RWPE1 (cell line): ENCODE results near the gene DCDC2C.
A peak's percentile ranks its signal among the peaks of the same experiment; 100 is the strongest.
"Not testable (repeated sequence)": the region's sequence is repeated elsewhere in the genome, so short reads cannot be mapped to it uniquely, and the experiment has no call there.

Experiments
- CTCF ChIA-PET: fragments of 350-600 bp; sonication (Branson Sonifier 250); formaldehyde crosslinking; extraction: SDS; loops from one replicate; lab custom pipeline; 2021; lab: Yijun Ruan, JAX
- POLR2A ChIA-PET: fragments of 400-600 bp; formaldehyde crosslinking; extraction: SDS; loops from one replicate; lab custom pipeline; 2020; ENCODE audit warnings: antibody characterized with exemption; ENCODE audit not compliant: low non-redundant PET; lab: Yijun Ruan, JAX
- DNase-seq: peaks from one replicate; pipeline ENCODE4 v3.0.0; 2012; ENCODE audit warnings: low spot score
- H3K27ac ChIP-seq: fragments of 450-650 bp; 2 replicates; pipeline ENCODE4 v1.5.1; 2017
- TF ChIP-seq, protein P1 (sequence below): fragments of 450-650 bp; conservative IDR thresholded peaks from 2 replicates; pipeline ENCODE4 v1.5.1; 2017; ENCODE audit warnings: low read depth, mild to moderate bottlenecking

The DCDC2C gene

DNA sequence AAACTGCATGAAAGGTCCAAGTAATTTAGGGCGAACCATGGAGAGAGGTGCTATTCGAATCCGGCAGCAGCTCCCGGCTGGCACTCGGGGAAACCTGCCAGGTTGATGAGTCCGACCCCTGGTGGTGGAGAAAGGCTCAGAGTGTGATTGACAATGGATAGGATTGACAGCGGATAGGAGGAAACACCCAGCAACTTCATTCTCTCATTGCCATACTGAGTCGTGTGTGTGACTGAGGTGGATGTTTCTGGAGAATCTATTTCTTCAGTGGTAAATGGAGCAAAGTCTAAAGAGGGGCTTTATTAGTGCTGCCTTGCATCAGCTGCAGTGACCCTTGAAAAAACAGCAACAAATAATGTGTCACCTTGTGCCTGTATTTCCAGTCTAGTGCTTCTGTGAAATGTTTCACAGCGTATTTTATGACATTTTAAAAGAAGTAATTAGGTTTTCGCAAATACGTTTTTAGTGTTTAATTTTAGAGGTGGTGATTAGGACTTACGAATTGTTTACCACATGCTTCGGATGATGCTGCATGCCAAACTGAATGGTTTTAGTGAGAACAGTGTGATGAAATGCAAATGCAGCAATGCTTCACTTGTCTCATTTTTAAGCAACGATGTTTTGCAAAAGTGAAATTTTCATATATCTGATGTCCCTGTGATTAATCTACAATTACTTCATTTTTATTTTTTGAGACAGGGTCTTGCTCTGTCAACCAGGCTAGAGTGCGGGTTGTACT is 102.0 kb downstream of the DCDC2C start:
- POLR2A ChIA-PET: no interaction called here
- CTCF ChIA-PET: interaction anchor here (0.6 to 2.3 kb wide), 11 partner anchors 12 to 1285 kb away, joined by 3 to 9 read pairs (median 3); no protein-coding TSS in a partner anchor
- peak; percentile 48 for DNase-seq

DNA sequence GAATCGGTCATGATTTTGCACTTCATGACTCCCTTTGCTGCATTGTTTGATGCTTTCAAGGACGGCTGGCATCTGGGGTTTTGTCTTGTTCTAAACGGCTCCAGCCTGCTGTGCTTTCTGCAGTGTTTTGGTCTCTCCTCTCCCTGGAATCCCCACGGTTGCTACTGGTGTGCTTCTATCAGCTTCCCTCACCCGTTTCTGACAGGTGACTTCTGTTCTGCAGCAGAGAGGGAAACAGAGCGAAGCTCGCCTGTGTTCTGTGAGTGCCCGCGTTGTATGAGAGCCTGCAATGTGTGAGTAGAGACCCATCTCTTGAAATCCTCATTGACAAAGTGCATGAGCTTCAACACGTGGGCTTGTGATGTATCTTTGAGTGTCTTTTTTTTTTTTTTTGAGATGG is 102.8 kb downstream of the DCDC2C start:
- TF ChIP-seq, protein P1, sequence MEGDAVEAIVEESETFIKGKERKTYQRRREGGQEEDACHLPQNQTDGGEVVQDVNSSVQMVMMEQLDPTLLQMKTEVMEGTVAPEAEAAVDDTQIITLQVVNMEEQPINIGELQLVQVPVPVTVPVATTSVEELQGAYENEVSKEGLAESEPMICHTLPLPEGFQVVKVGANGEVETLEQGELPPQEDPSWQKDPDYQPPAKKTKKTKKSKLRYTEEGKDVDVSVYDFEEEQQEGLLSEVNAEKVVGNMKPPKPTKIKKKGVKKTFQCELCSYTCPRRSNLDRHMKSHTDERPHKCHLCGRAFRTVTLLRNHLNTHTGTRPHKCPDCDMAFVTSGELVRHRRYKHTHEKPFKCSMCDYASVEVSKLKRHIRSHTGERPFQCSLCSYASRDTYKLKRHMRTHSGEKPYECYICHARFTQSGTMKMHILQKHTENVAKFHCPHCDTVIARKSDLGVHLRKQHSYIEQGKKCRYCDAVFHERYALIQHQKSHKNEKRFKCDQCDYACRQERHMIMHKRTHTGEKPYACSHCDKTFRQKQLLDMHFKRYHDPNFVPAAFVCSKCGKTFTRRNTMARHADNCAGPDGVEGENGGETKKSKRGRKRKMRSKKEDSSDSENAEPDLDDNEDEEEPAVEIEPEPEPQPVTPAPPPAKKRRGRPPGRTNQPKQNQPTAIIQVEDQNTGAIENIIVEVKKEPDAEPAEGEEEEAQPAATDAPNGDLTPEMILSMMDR: no peak
- no peak overlapping the region for H3K27ac ChIP-seq
- ChIA-PET POLR2A (no interaction called here), CTCF (interaction anchor here (2.3 kb wide), 1 partner anchor 78 kb away, joined by 9 read pairs; no protein-coding TSS in a partner anchor)
- DNase-seq: no peak

More for the DNA sequence above, 102.0 kb downstream of the DCDC2C start:
- TF ChIP-seq, protein P1: no peak
- H3K27ac ChIP-seq: no peak overlapping the region

DNA sequence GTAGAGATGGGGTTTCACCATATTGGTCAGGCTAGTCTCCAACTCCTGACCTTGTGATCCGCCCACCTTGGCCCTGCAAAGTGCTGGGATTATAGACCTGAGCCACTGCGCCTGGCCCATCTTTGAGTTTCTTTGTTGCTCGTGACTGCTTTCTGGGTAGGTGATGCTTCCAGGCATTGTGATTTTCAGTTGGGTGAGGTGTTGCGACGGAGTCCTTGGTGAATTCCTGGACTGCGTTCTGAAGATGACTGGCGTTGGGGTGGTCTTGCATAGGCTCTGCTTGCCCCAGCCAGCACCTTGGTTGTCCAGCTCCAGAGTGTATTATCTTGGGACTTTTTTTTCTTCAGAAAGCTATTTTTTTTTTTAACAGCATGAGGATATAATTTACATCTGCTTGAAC is 103.4 kb downstream of the DCDC2C start:
- DNase-seq: no peak
- TF ChIP-seq, protein P1: no peak
- CTCF ChIA-PET: interaction anchor here (2.3 kb wide), 1 partner anchor 79 kb away, joined by 9 read pairs; no protein-coding TSS in a partner anchor

DNA sequence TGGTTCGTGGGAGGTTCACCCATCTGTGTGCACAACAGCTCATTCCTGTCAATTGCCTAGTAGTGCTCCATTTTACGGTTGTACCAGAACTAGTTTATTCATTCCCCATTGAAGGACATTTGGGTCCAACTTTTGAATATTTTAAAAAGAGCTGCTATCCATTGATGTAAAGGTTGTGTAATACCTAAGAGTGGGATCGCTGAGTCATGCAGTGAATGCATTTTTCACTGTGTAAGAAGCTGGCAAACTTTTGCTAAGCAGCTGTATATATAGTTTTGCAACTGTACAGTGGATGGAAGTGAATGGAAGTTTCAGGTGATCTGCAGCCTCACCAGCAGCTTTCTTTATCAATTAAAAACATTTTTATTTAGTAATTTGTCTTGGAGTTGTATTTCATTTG is 104.5 kb downstream of the DCDC2C start:
- ChIA-PET CTCF (interaction anchor here (0.9 kb wide), 1 partner anchor 80 kb away, joined by 7 read pairs; no protein-coding TSS in a partner anchor), POLR2A (interaction anchor here (0.6 kb wide), 1 partner anchor 60 kb away, joined by 3 read pairs; no protein-coding TSS in a partner anchor)
- H3K27ac ChIP-seq: no peak overlapping the region
- TF ChIP-seq, protein P1: no peak
- DNase-seq: no peak

More for the DNA sequence above, 103.4 kb downstream of the DCDC2C start:
- H3K27ac ChIP-seq: no peak overlapping the region
- POLR2A ChIA-PET: no interaction called here

DNA sequence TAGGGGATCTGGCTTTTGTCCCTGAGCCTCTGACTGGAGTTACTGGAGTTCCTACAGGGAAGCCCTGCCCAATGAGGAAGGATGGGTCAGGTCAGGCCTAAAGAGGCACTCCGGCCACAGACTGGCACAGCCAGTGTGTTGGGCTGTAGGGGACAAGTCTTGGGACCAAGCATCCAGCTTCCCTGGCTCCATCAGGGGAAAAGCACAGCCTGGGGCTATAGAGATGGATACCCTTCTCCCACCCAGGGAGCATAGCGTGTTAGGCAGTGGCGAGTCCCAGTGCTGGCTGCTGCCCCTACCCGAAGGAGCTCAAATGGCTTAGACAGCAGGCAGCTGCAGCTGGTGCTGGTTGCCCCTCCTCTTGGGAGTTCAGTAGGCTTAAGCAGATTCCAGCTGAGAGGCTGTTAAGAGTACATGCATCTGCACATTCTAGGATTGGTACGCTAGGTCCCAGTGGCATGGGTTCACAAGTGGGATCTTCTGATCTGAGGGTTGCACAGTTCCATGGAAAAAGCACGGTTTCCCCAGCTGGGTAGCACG is 111.4 kb downstream of the DCDC2C start:
- CTCF ChIA-PET: no interaction called here

DNA sequence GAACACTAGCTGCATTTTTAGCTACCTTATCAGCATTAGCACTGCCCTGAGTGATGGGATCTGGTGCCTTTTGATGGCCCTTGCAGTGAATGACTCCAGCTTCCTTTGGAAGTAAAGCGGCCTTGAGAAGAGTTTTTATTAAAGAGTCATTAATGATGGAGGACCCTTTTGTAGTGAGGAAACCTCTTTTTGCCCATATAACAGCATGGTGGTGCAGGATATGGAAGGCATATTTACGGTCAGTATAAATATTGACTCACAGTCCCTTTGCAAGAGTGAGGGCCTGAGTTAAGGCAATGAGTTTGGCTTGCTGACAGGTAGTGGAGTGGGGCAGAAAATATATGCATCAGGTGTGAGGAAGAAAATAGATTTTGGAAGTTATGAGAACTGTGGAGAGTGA is 113.8 kb downstream of the DCDC2C start:
- CTCF ChIA-PET, DNase-seq, H3K27ac ChIP-seq, POLR2A ChIA-PET: not testable (repeated sequence)

More for the DNA sequence above, 111.4 kb downstream of the DCDC2C start:
- no peak for DNase-seq
- TF ChIP-seq, protein P1: no peak
- H3K27ac ChIP-seq: no peak overlapping the region
- POLR2A ChIA-PET: no interaction called here
